ENCODE data around the gene LMAN1L. TPM values are rescaled to one million over a fixed set of nuclear protein-coding genes. Genes with fewer than 3 reads are reported as not detected.

LMAN1L gene
- total RNA-seq, 2 donors from 2014 or later = not detected

DNA sequence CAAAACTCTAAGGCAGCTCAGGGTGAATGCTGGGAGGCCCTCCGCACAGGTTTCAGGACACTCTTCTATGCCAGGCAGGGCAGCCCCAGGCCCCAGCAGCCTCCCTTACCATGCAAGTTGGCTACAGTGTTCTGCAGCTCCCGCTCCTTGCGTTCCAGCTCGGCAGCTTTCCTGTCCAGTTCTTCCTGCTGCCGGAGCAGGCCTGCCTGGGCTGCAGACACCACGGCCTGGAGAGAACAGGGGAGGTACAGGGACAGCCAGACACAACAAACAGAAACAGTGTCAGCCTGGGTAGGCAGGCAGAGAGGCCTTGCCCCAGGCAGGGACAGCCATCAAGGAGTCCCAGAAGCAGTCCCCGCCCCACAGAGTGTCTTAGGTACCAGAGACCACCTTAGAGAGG lies 39.3 kb downstream of the LMAN1L start:
- no peak for DNase-seq
- no peaks in the 10 kb centered on the region for H3K27me3 ChIP-seq
- intact Hi-C loops (cut with DNase I) = no loop called here
- peaks cover 30% of the 10 kb centered on the region for H3K36me3 ChIP-seq
- H3K27ac ChIP-seq = no peak overlapping the region
- TF ChIP-seq, protein P1, sequence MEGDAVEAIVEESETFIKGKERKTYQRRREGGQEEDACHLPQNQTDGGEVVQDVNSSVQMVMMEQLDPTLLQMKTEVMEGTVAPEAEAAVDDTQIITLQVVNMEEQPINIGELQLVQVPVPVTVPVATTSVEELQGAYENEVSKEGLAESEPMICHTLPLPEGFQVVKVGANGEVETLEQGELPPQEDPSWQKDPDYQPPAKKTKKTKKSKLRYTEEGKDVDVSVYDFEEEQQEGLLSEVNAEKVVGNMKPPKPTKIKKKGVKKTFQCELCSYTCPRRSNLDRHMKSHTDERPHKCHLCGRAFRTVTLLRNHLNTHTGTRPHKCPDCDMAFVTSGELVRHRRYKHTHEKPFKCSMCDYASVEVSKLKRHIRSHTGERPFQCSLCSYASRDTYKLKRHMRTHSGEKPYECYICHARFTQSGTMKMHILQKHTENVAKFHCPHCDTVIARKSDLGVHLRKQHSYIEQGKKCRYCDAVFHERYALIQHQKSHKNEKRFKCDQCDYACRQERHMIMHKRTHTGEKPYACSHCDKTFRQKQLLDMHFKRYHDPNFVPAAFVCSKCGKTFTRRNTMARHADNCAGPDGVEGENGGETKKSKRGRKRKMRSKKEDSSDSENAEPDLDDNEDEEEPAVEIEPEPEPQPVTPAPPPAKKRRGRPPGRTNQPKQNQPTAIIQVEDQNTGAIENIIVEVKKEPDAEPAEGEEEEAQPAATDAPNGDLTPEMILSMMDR (IDR thresholded peaks at IDR 0.05) = no peak
- no peak overlapping the region for H3K4me3 ChIP-seq
- no peak overlapping the region for H3K9ac ChIP-seq (ENCODE audit: low read depth in 2 of 2, low read length in 2 of 2)
- no peaks in the 10 kb centered on the region for H3K9me3 ChIP-seq
- H3K4me1 ChIP-seq = no peaks in the 10 kb centered on the region

DNA sequence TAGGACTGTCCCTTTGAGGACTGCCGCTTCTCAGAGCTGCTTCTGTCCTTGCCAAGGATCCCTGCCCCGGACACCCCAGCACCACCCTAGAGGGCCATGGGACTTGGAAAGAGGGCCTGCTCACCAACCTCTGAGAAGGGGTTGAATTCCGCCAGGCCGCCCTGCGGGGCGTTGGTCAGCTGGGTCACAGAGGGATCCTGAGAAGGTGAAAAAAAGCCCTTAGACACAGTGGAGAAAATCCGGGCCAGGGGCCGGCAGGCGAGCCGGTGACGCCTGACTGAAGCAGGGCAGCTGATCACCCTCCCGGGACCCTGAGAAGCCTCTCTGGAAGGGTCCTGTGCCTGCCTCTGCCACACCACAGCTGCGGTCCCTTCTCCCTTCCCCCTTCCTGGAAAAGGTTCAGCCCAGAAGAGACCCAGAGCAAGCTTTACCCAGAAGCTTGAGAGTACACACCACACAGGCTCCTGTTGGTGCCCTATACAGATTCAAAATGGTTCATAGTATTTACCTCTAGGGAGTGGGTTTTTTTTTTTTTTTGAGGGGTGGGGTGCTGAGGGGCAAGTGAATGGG lies 41.9 kb downstream of the LMAN1L start:
- Histone ChIP-seq H3K4me3 (no peak overlapping the region), H3K27ac (no peak overlapping the region), H3K36me3 (peaks cover 24% of the 10 kb centered on the region), H3K4me1 (peaks cover 17% of the 10 kb centered on the region), H3K9ac (ENCODE audit: low read depth in 2 of 2, low read length in 2 of 2) (no peak overlapping the region), H3K9me3 (no peaks in the 10 kb centered on the region), H3K27me3 (no peaks in the 10 kb centered on the region)
- TF ChIP-seq, protein P1 (IDR thresholded peaks at IDR 0.05) = no peak
- no peak for DNase-seq
- intact Hi-C loops (cut with DNase I) = no loop called here

DNA sequence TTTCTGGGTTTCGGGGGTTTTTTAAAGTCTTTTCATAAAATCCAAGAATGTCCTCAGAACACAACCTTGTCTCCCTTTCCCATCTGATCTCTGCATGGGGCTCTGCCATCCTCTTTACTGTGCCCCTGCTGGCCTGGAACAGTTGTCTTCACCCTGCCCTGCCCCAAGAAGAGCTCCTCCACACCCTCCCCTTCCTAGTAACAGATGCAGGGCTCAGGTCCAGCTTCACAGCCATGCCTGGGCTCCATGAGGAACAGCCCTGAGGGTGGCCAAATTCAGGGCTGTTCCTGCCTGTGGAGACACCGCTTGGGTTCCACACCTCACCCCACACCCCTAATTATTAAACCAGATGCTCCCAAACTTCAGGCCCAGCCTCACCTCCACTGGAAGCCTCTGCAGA lies 43.2 kb downstream of the LMAN1L start:
- intact Hi-C loops (cut with DNase I) = no loop called here
- TF ChIP-seq, protein P1 (IDR thresholded peaks at IDR 0.05) = no peak
- peaks cover 17% of the 10 kb centered on the region for H3K4me1 ChIP-seq
- no peaks in the 10 kb centered on the region for H3K27me3 ChIP-seq
- DNase-seq = no peak
- H3K9me3 ChIP-seq = no peaks in the 10 kb centered on the region
- no peak overlapping the region for H3K4me3 ChIP-seq
- H3K9ac ChIP-seq (ENCODE audit: low read depth in 2 of 2, low read length in 2 of 2) = no peak overlapping the region
- no peak overlapping the region for H3K27ac ChIP-seq
- peaks cover 24% of the 10 kb centered on the region for H3K36me3 ChIP-seq

DNA sequence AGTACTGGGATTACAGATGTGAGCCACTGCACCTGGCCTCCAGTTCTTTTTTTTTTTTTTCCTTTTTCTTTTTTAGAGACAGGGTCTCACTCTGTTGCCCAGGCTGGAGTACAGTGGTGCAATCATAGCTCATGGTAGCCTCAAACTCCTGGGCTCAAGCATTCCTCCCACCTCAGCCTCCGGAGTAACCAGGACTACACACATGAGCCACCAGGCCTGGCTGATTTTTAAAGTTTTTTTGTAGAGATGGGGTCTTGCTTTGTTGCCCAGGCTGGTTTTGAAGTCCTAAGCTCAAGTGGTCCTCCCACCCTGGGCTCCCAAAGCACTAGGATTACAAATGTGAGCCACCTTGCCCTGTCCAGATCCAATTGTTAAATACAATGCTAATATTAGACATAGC lies 43.9 kb downstream of the LMAN1L start:
- TF ChIP-seq, protein P1 (IDR thresholded peaks at IDR 0.05) = no peak
- peaks cover 21% of the 10 kb centered on the region for H3K36me3 ChIP-seq
- H3K4me1 ChIP-seq = peaks cover 17% of the 10 kb centered on the region
- H3K9me3 ChIP-seq = no peaks in the 10 kb centered on the region
- H3K27me3 ChIP-seq = no peaks in the 10 kb centered on the region
- H3K9ac ChIP-seq (ENCODE audit: low read depth in 2 of 2, low read length in 2 of 2) = peak overlapping the region in 1 of 2 donors; percentile 52
- DNase-seq = no peak
- intact Hi-C loops (cut with DNase I) = no loop called here
- H3K4me3 ChIP-seq = no peak overlapping the region
- H3K27ac ChIP-seq = peak overlapping the region; percentile 60

DNA sequence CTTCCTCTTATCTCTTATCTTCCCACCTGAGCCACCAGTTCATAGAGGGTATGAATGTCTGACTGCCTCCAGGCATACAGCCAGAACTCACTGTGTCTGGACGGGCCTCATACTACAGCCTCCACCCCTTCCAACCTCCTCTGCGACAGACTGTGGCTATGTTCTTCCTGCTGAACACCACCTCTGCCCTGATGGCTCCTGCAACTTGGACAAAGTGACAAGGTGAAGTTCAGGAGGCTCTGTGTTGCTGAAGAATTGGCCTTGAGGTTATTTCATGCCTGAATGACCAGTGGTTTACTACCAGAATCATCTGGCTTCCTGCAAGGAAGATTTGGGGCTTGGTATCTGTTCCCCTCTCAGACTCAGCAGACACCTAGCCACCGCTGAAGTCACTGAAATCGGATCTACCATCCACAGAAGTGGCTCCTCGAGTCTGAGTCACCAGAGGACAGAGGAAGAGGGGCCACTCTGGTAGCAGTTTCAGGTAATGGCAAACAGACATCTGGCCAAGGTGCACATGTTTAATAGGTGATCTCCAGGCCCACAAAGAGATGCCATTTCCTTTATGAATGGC lies 44.5 kb downstream of the LMAN1L start:
- Histone ChIP-seq H3K9ac (ENCODE audit: low read depth in 2 of 2, low read length in 2 of 2) (peak overlapping the region in 1 of 2 donors; percentile 52), H3K27ac (peak overlapping the region; percentile 60), H3K27me3 (no peaks in the 10 kb centered on the region), H3K9me3 (no peaks in the 10 kb centered on the region), H3K4me1 (peaks cover 17% of the 10 kb centered on the region), H3K36me3 (peaks cover 16% of the 10 kb centered on the region), H3K4me3 (no peak overlapping the region)
- TF ChIP-seq, protein P1 (IDR thresholded peaks at IDR 0.05) = no peak
- intact Hi-C loops (cut with DNase I) = no loop called here
- peak; percentile 80 for DNase-seq
